ENCODE measurements around the gene DAG1. TPM values are rescaled to one million over a fixed set of nuclear protein-coding genes. Genes with fewer than 3 reads are reported as not detected.

Gene DAG1
- total RNA-seq, 1 experiment from 2014 or later: 226 TPM

DNA sequence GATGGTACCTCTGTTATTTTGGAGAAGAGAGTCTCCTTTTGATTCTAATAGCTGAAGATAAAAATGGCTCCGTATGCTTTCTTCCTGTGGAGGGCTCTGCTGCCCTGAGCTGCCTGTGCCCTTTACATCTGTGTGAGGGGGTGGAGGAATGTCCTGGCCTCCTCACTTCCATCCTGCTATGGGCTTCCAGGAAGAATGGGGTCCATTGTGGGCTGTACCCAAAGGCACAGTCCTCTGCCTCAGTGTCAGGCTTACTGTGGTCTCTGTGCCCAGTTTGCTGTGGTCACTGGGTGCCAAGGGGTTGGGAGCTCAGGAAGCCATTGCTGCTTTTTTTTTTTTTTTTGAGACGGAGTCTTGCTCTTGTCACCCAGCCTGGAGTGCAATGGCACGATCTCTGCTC lies 14.4 kb downstream of the DAG1 start:
- Mint-ChIP-seq H3K27ac (ENCODE audit: unreplicated experiment) (no peak overlapping the region), H3K36me3 (ENCODE audit: insufficient read depth, unreplicated experiment) (peaks cover 49% of the 10 kb centered on the region), H3K27me3 (ENCODE audit: unreplicated experiment) (no peaks in the 10 kb centered on the region), H3K4me3 (ENCODE audit: low read depth, unreplicated experiment) (no peak overlapping the region), H3K9me3 (ENCODE audit: low read depth, unreplicated experiment) (no peaks in the 10 kb centered on the region), H3K4me1 (ENCODE audit: low read depth, unreplicated experiment) (no peaks in the 10 kb centered on the region)
- TF ChIP-seq CTCF (IDR thresholded peaks at IDR 0.05; ENCODE audit: unreplicated experiment): no peak
- BruUV-seq (replicated peaks): no TSS peak
- DNase-seq: no peak
- intact Hi-C loops (cut with micrococcal nuclease; ENCODE audit: unreplicated experiment): no loop called here
- CTCF ChIA-PET: interaction anchor here (0.6 to 1.4 kb wide), 3 partner anchors 14 to 686 kb away, joined by 5 to 10 read pairs (median 5); partner anchors contain the start of gene DAG1

- Mint-ChIP-seq H3K4me3 (ENCODE audit: low read depth, unreplicated experiment) (no peak overlapping the region), H3K4me1 (ENCODE audit: low read depth, unreplicated experiment) (peaks cover 7% of the 10 kb centered on the region), H3K27me3 (ENCODE audit: unreplicated experiment) (no peaks in the 10 kb centered on the region), H3K27ac (ENCODE audit: unreplicated experiment) (no peak overlapping the region), H3K36me3 (ENCODE audit: insufficient read depth, unreplicated experiment) (peaks cover 67% of the 10 kb centered on the region), H3K9me3 (ENCODE audit: low read depth, unreplicated experiment) (no peaks in the 10 kb centered on the region)
- DNase-seq: no peak
- CTCF ChIA-PET: interaction anchor here (0.9 to 1.0 kb wide), 2 partner anchors 10 to 12 kb away, joined by 4 to 6 read pairs; no protein-coding TSS in a partner anchor
- intact Hi-C loops (cut with micrococcal nuclease; ENCODE audit: unreplicated experiment): no loop called here
- TF ChIP-seq CTCF (IDR thresholded peaks at IDR 0.05; ENCODE audit: unreplicated experiment): no peak
- BruUV-seq (replicated peaks): no TSS peak
Observed at GRCh38 chr3:49489247-49489646, 19.2 kb downstream of the DAG1 start.

DNA sequence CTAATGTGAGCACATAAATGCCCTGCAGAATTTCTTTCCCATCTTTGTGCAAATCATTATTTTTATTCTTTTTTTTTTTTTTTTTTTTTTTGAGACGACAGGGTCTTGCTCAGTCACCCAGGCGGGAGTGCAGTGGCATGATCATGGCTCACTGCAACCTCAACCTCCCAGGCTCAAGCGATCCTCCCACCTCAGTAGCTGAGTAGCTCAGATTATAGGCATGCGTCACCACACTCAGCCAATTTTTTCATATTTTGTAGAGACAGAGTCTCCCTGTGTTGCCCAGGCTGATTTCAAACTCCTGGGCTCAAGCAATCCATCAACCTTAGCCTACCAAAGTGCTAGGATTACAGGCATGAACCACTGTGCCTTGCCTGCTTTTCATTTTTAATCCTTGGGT lies 22.9 kb downstream of the DAG1 start:
- Mint-ChIP-seq H3K9me3 (ENCODE audit: low read depth, unreplicated experiment) (no peaks in the 10 kb centered on the region), H3K4me3 (ENCODE audit: low read depth, unreplicated experiment) (no peak overlapping the region), H3K4me1 (ENCODE audit: low read depth, unreplicated experiment) (peaks cover 10% of the 10 kb centered on the region), H3K27ac (ENCODE audit: unreplicated experiment) (no peak overlapping the region), H3K27me3 (ENCODE audit: unreplicated experiment) (no peaks in the 10 kb centered on the region), H3K36me3 (ENCODE audit: insufficient read depth, unreplicated experiment) (peaks cover 54% of the 10 kb centered on the region)
- CTCF ChIA-PET: interaction anchor here (0.7 kb wide), 2 partner anchors 69 to 410 kb away, joined by 3 to 4 read pairs; no protein-coding TSS in a partner anchor
- BruUV-seq (replicated peaks): no TSS peak
- TF ChIP-seq CTCF (IDR thresholded peaks at IDR 0.05; ENCODE audit: unreplicated experiment): no peak
- DNase-seq: no peak
- intact Hi-C loops (cut with micrococcal nuclease; ENCODE audit: unreplicated experiment): no loop called here

GRCh38 chr3:49493901-49494300 lies 23.8 kb downstream of the DAG1 start:
- no peaks in the 10 kb centered on the region for H3K9me3 Mint-ChIP-seq (ENCODE audit: low read depth, unreplicated experiment)
- H3K27ac Mint-ChIP-seq (ENCODE audit: unreplicated experiment): peak overlapping the region; percentile 15
- CTCF ChIA-PET: interaction anchor here (1.2 kb wide), 1 partner anchor 20 kb away, joined by 4 read pairs; no protein-coding TSS in a partner anchor
- H3K36me3 Mint-ChIP-seq (ENCODE audit: insufficient read depth, unreplicated experiment): peaks cover 48% of the 10 kb centered on the region
- H3K4me1 Mint-ChIP-seq (ENCODE audit: low read depth, unreplicated experiment): peaks cover 14% of the 10 kb centered on the region
- DNase-seq: no peak
- no peaks in the 10 kb centered on the region for H3K27me3 Mint-ChIP-seq (ENCODE audit: unreplicated experiment)
- intact Hi-C loops (cut with micrococcal nuclease; ENCODE audit: unreplicated experiment): no loop called here
- no peak overlapping the region for H3K4me3 Mint-ChIP-seq (ENCODE audit: low read depth, unreplicated experiment)
- no peak for TF ChIP-seq CTCF (IDR thresholded peaks at IDR 0.05; ENCODE audit: unreplicated experiment)
- BruUV-seq (replicated peaks): no TSS peak

Measured in Calu3 (cell line).